GM21528 (cell line): ENCODE data around the gene TTC39A.
"Not testable (repeated sequence)": the region's sequence is repeated elsewhere in the genome, so short reads cannot be mapped to it uniquely, and the experiment has no call there.

Experiments
- ATAC-seq: cut with Tn5 transposase; IDR thresholded peaks from one replicate; pipeline ENCODE4 v1.9.1; 2021; ENCODE audit warnings: mild to moderate bottlenecking, moderate library complexity; ENCODE audit not compliant: unreplicated experiment, low FRiP score

Gene TTC39A

GRCh38 chr1:51340380-51340779, 10.0 kb upstream of the TTC39A start:
- no peak for ATAC-seq

- ATAC-seq: no peak
Measured at GRCh38 chr1:51336711-51337110, 6.3 kb upstream of the TTC39A start.

DNA sequence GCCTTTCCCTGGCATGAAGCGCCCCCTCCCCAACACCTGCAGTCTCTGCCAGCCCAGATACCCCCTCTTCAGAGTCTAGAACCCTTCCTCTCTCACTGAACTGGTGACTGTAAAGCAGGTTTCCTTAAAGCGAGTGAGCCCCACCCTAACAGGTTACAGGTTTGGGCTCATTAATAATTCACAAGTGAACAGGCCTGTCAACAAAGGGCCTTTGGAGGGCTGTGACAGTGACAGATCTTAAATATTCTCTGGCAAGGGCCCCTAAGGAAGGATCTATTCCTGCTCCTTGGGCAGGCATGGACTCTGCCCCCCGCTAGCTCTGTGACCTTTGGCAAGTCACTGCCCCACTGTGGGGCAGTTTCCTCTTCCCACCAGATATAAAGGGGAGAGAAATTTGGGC, 5.6 kb upstream of the TTC39A start:
- ATAC-seq: no peak

DNA sequence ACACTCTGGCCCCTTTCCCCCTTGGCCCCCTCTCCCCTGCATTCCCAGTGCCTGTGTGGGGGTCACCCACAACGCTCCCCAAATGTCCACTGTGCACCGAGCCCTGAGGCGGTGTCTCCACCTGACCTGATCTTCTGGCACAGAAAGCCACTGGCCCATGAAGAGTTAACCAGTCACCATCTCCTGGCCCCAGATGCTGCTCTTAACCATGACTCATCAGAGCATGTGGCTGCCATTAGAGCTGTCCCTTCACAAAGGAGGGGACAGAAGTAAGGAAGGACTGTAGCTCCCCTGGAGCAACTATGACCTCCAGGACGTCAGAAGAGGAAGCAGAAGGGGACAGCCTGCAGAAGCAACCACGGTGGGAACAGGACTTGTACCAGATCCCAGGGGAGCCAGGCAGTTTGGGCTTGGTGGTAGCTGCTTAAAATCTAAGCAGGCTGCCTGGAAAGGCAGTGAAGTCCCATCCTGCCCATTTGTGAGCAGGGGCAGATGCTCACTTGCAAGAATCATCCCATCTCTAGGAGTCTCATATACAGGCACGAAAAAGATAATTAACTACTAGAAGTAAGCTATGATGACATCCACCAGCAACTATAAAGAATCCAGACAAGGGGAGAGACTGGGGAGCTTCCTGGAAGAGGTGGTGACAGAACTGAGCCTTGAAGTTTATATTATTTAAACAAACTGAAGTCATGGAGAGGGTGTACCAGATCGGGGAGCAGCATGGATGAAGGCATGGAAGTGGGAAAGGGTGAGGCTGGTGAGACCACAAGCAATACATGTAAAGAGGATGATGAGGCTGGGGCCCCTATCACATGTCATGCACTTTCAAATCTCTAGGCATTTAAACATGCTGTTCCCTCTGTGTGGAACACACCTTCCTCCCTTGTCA, 1.1 kb upstream of the TTC39A start:
- no peak for ATAC-seq

DNA sequence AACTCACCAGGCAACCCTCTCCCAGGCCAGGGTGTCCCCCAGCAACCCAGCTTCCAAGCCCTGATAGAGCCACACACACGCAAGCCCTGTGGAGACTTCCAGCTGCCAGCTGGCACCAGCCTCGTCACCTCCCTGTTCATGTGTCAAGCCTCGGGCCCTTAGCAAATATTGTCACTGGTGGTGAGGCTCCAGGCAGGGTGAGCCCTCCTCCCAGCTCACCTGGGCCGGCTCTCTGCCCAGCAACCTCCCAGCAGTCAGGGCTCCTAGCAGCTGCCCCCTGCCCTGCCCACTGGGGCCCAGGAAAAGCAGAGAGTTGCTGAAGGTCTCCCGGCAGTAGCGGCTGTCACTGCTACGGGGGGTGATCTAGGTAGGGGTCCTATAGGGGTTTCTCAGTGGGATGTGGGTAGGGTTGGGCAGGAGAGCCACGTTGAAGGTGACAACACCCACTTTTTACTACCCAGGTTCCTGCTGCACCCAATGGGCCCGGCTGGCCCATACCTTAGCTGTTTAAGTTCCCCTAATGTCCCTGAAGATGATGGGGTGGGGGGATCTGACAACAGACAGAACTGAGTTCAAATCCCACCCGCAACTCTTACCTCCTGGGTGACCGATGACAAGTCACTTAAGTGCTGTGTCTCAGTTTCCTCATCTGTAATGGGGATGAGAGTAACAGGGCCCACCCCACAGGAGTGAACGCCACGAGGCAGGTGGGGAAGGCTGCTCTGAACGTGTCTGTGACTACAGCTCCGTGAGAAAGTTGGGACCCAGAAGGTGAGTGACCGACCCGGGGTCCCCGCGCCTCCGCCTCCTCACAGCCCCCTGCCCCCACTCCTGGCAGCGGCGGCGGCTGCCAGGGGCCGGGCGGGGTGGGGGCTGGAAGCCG, 678 bp downstream of the TTC39A start:
- ATAC-seq: no peak

DNA sequence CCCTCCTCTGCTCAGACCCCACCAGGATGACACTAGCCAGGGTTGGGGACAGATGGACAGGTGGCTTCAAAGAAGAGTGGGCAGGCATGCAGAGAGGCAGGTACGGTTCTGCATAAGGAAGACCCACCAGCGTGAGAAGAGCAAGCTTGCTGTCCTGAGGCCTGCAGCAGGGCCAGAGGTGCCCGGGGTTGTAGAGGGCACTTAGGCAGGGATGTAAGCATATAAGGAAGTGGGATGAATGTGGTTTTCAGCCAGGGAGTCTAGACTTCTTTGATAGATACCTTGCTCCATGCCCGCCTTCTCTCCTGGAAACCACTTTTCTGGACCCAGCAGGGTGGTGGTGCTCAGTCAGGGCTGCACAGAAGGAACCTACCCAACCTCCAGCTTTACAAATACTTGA, 1.4 kb downstream of the TTC39A start:
- ATAC-seq: no peak

DNA sequence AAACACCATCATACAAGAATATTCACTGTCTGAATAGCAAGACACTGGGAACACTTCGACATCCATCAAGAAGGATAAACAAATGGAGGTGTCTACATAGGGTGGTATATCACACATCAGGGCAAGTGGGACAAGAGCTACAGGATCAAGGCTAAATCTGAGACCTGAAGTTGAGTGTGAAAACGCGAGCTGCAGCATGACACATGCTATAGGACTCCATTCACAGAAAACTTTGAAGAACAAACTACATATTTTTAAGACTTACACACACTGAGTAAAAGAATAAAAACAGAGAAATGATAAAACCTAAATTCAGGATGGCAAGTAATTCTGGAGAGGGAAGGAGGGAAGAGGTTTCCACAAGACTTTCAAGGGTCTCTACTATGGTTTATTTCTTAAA, 2.1 kb downstream of the TTC39A start:
- no peak for ATAC-seq

DNA sequence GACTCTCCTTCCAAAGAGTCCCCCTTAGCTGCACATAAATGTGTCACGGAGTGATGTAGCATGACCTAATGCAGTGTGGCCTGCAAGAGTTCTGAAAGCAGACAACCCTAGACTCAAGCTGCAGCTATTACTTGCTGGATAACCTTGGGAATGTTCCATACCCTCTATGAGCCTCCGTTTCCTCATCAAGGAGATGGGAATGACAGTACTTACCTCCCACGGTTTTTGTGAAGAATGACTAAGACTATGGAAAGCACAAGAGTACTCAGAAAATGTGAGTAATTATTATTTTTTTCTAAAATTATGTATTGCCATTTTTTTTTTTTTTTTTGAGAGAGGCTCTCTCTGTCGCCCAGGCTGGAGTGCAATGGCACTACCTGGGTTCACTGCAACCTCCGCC, 3.0 kb downstream of the TTC39A start:
- no peak for ATAC-seq

GRCh38 chr1:51326839-51327238, 3.5 kb downstream of the TTC39A start:
- no peak for ATAC-seq

DNA sequence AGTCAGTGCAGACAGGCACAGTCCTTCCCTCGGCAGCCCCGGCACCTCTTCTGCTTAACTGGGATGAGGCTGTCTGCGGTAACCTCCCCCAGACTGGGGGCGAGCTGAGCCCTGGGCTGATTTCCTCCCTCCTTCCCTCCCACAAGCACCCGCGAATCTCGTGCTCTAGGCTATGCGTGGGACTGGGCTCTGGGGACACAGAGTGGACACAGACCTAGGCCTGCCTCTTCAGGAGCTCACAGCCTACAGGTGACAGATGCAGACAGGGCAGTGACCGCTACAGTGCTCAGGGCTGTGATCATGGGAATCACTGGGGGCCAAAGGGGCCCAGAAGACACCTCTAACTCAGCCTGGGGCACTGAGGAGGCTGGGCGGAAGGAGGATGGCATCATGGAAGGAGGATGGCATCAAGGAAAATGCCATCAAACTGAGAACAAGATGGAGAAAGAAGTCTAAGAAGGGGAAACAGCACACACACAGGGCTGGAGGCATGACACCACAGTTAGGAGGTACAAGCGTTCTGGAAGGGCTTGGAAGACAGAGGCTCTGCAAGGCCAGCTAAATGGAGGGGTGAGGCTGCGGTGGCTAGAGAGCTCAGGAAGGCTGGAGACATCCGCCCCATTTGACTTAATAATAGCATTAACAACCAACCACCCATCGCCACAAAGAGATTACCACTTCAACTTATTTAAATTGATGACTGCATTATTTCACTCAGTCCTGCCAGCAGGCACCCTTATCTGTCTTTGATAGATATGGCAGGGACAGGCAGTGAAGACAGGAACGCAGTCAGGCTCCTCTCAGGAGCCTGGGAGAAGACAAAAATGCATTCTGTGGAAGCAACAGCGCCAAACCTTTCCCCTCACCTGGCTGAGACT, 4.2 kb downstream of the TTC39A start:
- no peak for ATAC-seq

DNA sequence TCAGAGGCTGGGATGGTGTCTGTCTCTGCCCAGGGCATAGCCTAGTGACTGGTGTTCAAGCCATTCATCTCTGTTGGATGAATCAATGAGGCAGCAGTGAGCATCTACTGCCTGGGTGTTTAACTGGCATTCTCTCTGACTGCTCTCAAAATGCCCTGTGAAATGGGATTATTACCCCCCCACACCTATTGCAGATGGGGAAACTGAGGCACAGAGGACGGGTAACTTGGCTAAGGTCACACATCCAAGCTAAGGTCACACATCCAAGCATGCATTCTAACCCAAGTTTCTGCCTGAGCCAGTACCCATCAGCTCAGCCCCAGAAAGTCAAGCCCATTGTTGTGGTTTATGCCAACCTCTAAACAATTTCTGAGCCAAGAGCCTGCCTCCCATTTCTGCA, 5.0 kb downstream of the TTC39A start:
- no peak for ATAC-seq

DNA sequence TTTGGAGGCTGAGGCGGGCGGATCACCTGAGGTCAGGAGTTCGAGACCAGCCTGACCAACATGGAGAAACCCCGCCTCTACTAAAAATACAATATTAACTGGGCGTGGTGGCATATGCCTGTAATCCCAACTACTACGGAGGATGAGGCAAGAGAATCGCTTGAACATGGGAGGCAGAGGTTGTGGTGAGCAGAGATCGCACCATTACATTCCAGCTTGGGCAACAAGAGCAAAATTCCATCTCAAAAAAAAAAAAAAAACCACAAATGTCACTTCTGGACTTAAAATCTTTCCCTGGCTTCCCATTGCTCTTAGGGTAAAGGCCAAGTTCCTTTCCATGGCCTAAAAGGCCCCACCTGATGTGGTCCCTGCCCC, 5.4 kb downstream of the TTC39A start:
- ATAC-seq: not testable (repeated sequence)

GRCh38 chr1:51324251-51325010, 5.9 kb downstream of the TTC39A start:
- ATAC-seq: no peak

DNA sequence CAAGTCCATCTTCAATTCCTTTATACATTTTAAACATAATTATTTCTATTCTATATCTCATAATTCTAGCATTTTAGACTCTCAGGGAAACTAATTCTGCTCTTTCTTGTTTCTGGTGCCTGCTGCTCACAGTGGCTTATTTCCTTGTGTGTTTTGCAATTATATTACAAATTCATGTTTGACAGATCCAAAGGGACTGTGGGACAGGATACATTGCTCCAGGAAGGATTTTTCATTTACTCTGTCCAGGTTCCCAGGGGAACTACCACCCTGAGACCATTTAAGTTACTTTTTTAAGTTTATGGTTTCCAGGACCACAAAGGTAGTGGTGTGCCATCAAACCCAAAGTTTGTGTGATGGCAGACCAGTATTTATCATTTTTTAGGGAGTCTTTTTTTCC, 6.6 kb downstream of the TTC39A start:
- no peak for ATAC-seq

DNA sequence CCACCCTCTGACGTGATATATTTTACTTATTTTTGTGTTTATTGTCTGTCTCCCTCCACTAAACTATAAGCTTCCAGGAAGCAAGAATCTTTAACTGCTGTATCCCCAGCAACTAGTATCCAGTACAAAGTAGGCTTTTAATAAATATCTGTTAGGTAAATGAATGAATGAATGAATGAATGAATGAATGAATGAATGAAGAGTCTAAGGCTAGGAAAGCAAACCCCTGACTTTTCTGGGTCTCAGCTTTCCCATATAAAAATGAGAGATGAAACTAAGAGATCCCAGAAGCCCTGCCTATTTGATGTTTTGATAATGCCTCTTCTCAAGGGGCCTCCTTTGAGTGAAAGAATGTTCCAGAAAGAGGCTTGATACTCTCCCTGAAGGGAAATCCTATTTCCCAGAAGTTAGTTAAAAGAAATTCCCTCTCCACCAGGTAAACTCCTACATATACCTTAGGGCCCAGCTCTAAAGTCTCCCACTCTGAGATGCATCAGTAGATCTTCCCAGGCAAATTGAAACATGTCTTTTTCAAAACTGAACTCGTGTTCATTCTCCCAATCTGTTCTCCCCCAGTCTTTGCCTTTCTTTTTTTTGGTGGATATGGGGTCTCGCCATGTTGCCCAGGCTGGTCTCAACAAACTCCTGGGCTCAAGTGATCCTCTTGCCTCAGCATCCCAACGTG, 7.8 kb downstream of the TTC39A start:
- ATAC-seq: no peak

DNA sequence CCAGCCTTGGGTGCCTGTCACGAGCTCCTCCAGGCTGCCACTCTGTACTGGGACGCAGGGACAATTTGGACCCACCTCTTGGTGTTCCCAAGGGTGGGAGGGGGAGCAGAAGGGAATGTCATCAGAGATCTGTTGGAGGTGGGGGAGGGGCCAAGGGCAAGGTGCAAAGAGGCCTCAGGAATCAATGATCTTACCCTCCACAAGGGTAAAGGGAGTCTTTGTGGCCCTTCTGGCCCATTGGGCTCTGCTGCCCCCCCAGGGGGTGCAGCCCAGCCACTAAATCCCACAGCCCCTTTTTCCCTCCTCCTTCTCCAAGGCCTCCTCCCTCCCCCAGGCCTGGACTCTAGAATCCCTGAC, 8.5 kb downstream of the TTC39A start:
- no peak for ATAC-seq

- no peak for ATAC-seq
Measured at GRCh38 chr1:51320967-51321923, 9.1 kb downstream of the TTC39A start.

DNA sequence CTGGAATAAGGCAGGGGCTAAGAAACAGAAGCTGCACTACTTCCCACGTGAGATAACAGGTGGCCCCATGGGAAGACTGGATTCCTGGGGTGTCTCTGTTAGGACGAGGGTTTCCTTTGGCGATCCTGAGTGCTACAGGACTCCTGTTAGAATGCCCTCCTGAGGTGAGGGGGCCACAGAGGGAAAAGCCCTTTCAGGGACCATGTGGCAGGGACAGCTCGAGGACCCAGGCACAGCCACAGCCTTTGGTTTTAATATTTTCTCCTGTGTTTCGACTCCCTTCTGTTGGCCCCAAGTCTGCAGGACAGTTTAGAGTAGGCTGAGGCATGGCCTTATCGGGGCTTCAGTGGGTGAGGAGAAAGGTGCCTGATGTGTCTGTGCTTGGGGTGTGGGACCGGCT, 12.6 kb downstream of the TTC39A start:
- no peak for ATAC-seq

- ATAC-seq: no peak
Measured at GRCh38 chr1:51316846-51317120, 13.6 kb downstream of the TTC39A start.
